ENCODE data around the gene NSA2.
A peak's percentile ranks its signal among the peaks of the same experiment; 100 is the strongest.

Gene NSA2

GRCh38 chr5:74822288-74822687, 55.2 kb downstream of the NSA2 start:
- Histone ChIP-seq H3K4me3 (ENCODE audit: low read depth, low read length) (no peak overlapping the region), H3K4me1 (ENCODE audit: control insufficient read depth, insufficient read depth, low read length) (no peaks in the 10 kb centered on the region), H3K36me3 (ENCODE audit: control insufficient read depth in 2 of 2, insufficient read depth in 1 of 2, low read length in 2 of 2) (no peaks in the 10 kb centered on the region; a peak in 1 of 3 replicates), H3K9me3 (ENCODE audit: control insufficient read depth, insufficient read depth, low read depth, low read length) (no peaks in the 10 kb centered on the region), H3K27ac (ENCODE audit: extremely low read depth, low read depth, low read length) (no peak overlapping the region)
- ChIA-PET CTCF (no interaction called here), POLR2A (no interaction called here)
- TF ChIP-seq REST (tag by site-specific recombination; IDR thresholded peaks at IDR 0.05) (no peak), ZNF48 (tag by site-specific recombination; IDR thresholded peaks at IDR 0.05) (no peak), ZNF138 (tag by site-specific recombination; IDR thresholded peaks at IDR 0.05; ENCODE audit: borderline replicate concordance) (no peak), ZNF529 (tag by site-specific recombination; IDR thresholded peaks at IDR 0.05; ENCODE audit: insufficient replicate concordance) (no peak), SCRT1 (tag by site-specific recombination; IDR thresholded peaks at IDR 0.05; ENCODE audit: borderline replicate concordance) (no peak), SP2 (tag by site-specific recombination; IDR thresholded peaks at IDR 0.05) (no peak), ZNF624 (tag by site-specific recombination; IDR thresholded peaks at IDR 0.05) (no peak), ZNF311 (tag by site-specific recombination; IDR thresholded peaks at IDR 0.05; ENCODE audit: borderline replicate concordance) (no peak)

GRCh38 chr5:74829413-74829812, 62.4 kb downstream of the NSA2 start:
- no peaks in the 10 kb centered on the region for H3K4me1 ChIP-seq (ENCODE audit: control insufficient read depth, insufficient read depth, low read length)
- H3K27ac ChIP-seq (ENCODE audit: extremely low read depth, low read depth, low read length) = no peak overlapping the region
- H3K36me3 ChIP-seq (ENCODE audit: control insufficient read depth in 2 of 2, insufficient read depth in 1 of 2, low read length in 2 of 2) = peaks cover 9 to 11% of the 10 kb centered on the region in 2 experiments; a peak in 2 of 3 replicates
- ChIA-PET CTCF (interaction anchor here (0.6 to 0.9 kb wide), 2 partner anchors 9 to 72 kb away, joined by 3 read pairs; no protein-coding TSS in a partner anchor), POLR2A (no interaction called here)
- H3K9me3 ChIP-seq (ENCODE audit: control insufficient read depth, insufficient read depth, low read depth, low read length) = no peaks in the 10 kb centered on the region
- no peak overlapping the region for H3K4me3 ChIP-seq (ENCODE audit: low read depth, low read length)
- peak; percentile 71; the same call in 1 of the 2 replicates for TF ChIP-seq ZNF121 (tag by site-specific recombination; IDR thresholded peaks at IDR 0.05)
- TF ChIP-seq KLF9 (tag by site-specific recombination; IDR thresholded peaks at IDR 0.05; ENCODE audit: low read depth) = no peak
